Measurements from ENCODE around the gene RASD1. TPM values are rescaled to one million over a fixed set of nuclear protein-coding genes. Genes with fewer than 3 reads are reported as not detected.

RASD1 gene
- total RNA-seq, 1 experiment from 2014 or later, result 0.30 TPM

GRCh38 chr17:17448076-17448475, 48.1 kb downstream of the RASD1 start (continued):
- TF ChIP-seq ATF3 (IDR thresholded peaks at IDR 0.05), result no peak
- TF ChIP-seq ZBTB33 (IDR thresholded peaks at IDR 0.05; ENCODE audit: extremely low read depth, insufficient replicate concordance, low read length), result no peak
- no peak for TF ChIP-seq CEBPB (IDR thresholded peaks at IDR 0.05; ENCODE audit: low read depth)

DNA sequence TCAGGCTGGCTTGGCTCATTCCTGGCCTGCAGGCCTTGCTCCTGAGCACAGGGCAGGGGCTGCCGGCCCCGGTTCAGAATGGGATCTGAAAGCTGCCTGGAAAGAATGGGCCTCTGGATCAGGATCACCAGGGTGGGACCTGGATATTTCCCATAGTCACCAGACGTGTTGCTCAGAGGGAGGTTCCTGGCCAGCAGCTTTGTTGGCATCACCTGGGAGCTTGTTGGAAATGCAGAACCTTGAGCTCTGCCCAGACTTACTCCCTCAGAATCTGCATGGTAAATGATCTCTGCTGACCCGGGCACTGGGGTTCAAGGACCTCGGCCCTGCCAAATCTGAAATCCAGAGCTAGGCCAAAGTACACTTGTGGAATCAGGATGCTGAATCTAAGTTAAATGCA, 48.9 kb downstream of the RASD1 start:
- RAD21 ChIA-PET (ENCODE audit: low non-redundant PET in 1 of 2, low total read pairs in 2 of 2, uncharacterized antibody in 2 of 2, unreplicated experiment in 2 of 2), result no interaction called here
- Histone ChIP-seq H3K4me3 (replicated peaks in 1 of 2; ENCODE audit: low read depth in 1 of 2, low read length in 2 of 2) (no peak overlapping the region), H3K4me1 (ENCODE audit: control insufficient read depth in 1 of 2, insufficient read depth in 2 of 2, low read length in 2 of 2) (peaks cover 24 to 25% of the 10 kb centered on the region in 2 experiments)

More for the DNA sequence above, 48.9 kb downstream of the RASD1 start:
- Histone ChIP-seq H3K27me3 (ENCODE audit: insufficient read depth, low read length) (0 out of 2 replicates have a peak, but pooled peaks cover 9% of the 10 kb centered on the region), H4K20me1 (ENCODE audit: insufficient read depth) (no peaks in the 10 kb centered on the region), H2AFZ (ENCODE audit: low read depth, low read length, poor library complexity, severe bottlenecking) (no peak overlapping the region), H3K9me2 (ENCODE audit: insufficient read depth) (no peaks in the 10 kb centered on the region), H3K27ac (ENCODE audit: low read depth, low read length) (no peak overlapping the region), H3K9ac (ENCODE audit: low read length) (no peak overlapping the region), H3K9me3 (ENCODE audit: control insufficient read depth in 1 of 2, insufficient read depth in 1 of 2, low read depth in 1 of 2, low read length in 2 of 2) (no peaks in the 10 kb centered on the region; a peak in 1 of 4 replicates), H3K4me2 (ENCODE audit: low read length) (no peak overlapping the region), H3K36me3 (ENCODE audit: control insufficient read depth in 1 of 2, insufficient read depth in 2 of 2, low read length in 2 of 2) (no peaks in the 10 kb centered on the region), H3K79me2 (ENCODE audit: insufficient read depth, low read length) (no peaks in the 10 kb centered on the region)
- ATAC-seq (no peak), DNase-seq (ENCODE audit: low read depth, low spot score) (no peak)
- intact Hi-C loops (cut with micrococcal nuclease), result no loop called here
- ChIA-PET POLR2A (interaction anchor here (1.1 kb wide), 1 partner anchor 9 kb away, joined by 3 read pairs; no protein-coding TSS in a partner anchor), CTCF (interaction anchor here (0.6 kb wide), 1 partner anchor 139 kb away, joined by 3 read pairs; no protein-coding TSS in a partner anchor)
- TF ChIP-seq EZH2 (IDR thresholded peaks at IDR 0.05), result no peak
- TF ChIP-seq EGR1 (IDR thresholded peaks at IDR 0.05; ENCODE audit: low read depth), result no peak
- BruUV-seq (replicated peaks), result no TSS peak

Data from HCT116 (cell line).